ENCODE measurements around the gene FAAH. TPM values are rescaled to one million over a fixed set of nuclear protein-coding genes. Genes with fewer than 3 reads are reported as not detected.

Gene FAAH
- total and polyA plus RNA-seq, 2 donors, result 10.9 to 33.7 TPM

GRCh38 chr1:46393510-46393909, 607 bp upstream of the FAAH start:
- Histone ChIP-seq H3K4me1 (ENCODE audit: control insufficient read depth in 2 of 2, insufficient read depth in 2 of 2, low read length in 2 of 2) (peaks cover 0 to 12% of the 10 kb centered on the region in 2 donors), H3K9me3 (ENCODE audit: control insufficient read depth in 2 of 2, insufficient read depth in 1 of 2, low read length in 1 of 2) (peaks cover 4 to 18% of the 10 kb centered on the region in 2 donors), H3K36me3 (ENCODE audit: control insufficient read depth in 2 of 2, insufficient read depth in 2 of 2, low read length in 1 of 2) (no peaks in the 10 kb centered on the region), H3K4me3 (ENCODE audit: low read length in 2 of 2) (no peak overlapping the region), H3K27ac (ENCODE audit: low read depth in 1 of 2, low read length in 1 of 2) (no peak overlapping the region), H3K27me3 (ENCODE audit: control insufficient read depth in 2 of 2, insufficient read depth in 1 of 2, low read length in 1 of 2) (peaks cover 0 to 27% of the 10 kb centered on the region in 2 donors)
- 95% methylated on average over 12 of the region's 12 CpGs for WGBS
- no peak for DNase-seq (ENCODE audit: low read depth in 6 of 9, low spot score in 9 of 9)

GRCh38 chr1:46394872-46395465, 852 bp downstream of the FAAH start:
- no peak overlapping the region for H3K27ac ChIP-seq (ENCODE audit: low read depth in 1 of 2, low read length in 1 of 2)
- 81% methylated on average over 17 of the region's 17 CpGs for WGBS
- DNase-seq (ENCODE audit: low read depth in 6 of 9, low spot score in 9 of 9), result no peak

DNA sequence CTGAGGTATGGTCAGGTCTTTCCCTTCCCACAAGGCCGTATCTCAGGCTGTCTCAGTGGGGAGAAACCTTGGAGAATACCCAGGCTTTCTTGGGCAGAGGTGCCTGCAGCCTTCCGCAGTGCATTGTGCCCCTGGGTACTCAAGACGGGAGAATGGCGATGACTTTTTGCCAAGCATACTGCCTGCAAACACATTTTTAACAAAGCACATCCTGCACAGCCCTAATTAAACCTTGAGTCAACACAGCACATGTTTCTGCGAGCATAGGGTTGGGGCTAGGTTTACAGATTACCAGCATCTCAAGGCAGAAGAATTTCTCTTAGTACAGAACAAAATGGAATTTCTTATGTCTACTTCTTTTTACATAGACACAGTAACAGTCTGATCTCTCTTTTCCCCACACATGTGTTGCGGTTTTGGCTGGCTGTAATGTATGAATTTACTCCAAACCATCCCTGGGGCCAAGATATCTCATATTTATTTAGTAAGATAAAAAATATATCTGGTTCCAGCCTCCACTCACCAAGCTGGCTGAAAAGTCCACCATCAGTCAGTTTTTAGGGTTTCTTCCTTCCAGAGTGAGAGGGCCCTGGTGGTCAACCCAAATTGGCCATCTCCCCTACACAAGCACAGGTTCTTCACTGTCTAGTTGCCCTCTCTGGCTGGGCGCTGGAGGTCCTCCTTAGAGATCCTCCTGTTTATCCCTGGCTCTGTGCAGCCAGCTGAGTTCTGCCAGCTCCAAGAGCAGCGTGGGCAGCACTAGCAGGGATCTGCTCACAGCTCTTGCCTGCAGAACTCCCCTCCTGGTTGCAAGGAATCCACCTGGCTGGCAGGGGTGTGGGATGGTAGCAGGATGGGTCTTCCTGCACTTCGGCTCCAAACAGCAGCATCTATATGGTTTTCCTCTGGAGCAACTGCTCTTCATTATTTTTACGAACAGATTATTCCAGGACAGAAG, 2.6 kb downstream of the FAAH start:
- no peak overlapping the region for H3K4me3 ChIP-seq (ENCODE audit: low read length in 2 of 2)
- no peak overlapping the region for H3K27ac ChIP-seq (ENCODE audit: low read depth in 1 of 2, low read length in 1 of 2)
- peaks cover 4 to 22% of the 10 kb centered on the region in 2 donors for H3K4me1 ChIP-seq (ENCODE audit: control insufficient read depth in 2 of 2, insufficient read depth in 2 of 2, low read length in 2 of 2)
- H3K9me3 ChIP-seq (ENCODE audit: control insufficient read depth in 2 of 2, insufficient read depth in 1 of 2, low read length in 1 of 2), result peaks cover 4 to 18% of the 10 kb centered on the region in 2 donors
- peaks cover 0 to 29% of the 10 kb centered on the region in 2 donors for H3K27me3 ChIP-seq (ENCODE audit: control insufficient read depth in 2 of 2, insufficient read depth in 1 of 2, low read length in 1 of 2)
- H3K36me3 ChIP-seq (ENCODE audit: control insufficient read depth in 2 of 2, insufficient read depth in 2 of 2, low read length in 1 of 2), result no peaks in the 10 kb centered on the region
- 93% methylated on average over 10 of the region's 10 CpGs for WGBS
- DNase-seq (ENCODE audit: low read depth in 6 of 9, low spot score in 9 of 9), result no peak

More at GRCh38 chr1:46394872-46395465, 852 bp downstream of the FAAH start:
- Histone ChIP-seq H3K4me3 (ENCODE audit: low read length in 2 of 2) (peak overlapping the region; percentile 45 to 72), H3K4me1 (ENCODE audit: control insufficient read depth in 2 of 2, insufficient read depth in 2 of 2, low read length in 2 of 2) (peaks cover 0 to 14% of the 10 kb centered on the region in 2 donors), H3K9me3 (ENCODE audit: control insufficient read depth in 2 of 2, insufficient read depth in 1 of 2, low read length in 1 of 2) (peaks cover 4 to 18% of the 10 kb centered on the region in 2 donors), H3K36me3 (ENCODE audit: control insufficient read depth in 2 of 2, insufficient read depth in 2 of 2, low read length in 1 of 2) (no peaks in the 10 kb centered on the region), H3K27me3 (ENCODE audit: control insufficient read depth in 2 of 2, insufficient read depth in 1 of 2, low read length in 1 of 2) (peaks cover 0 to 27% of the 10 kb centered on the region in 2 donors)

DNA sequence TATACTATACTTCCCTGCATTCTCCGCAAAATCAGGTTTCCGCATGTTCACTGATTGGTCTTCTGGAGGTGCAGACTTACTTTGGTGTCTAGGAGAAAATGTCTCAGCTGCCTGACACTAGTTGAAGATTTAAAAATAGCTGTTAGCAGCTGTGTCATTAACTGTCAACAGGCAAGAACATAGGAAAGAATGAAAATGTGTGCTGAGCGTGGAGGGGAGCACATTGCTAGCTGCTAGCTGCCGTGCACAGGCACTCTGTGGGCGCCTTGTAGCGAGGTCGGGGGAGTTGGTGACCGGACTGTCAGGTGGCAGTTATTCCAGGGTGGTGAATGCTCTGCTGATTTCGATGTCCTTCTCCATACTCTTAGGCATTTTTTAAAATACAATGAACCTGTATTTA, 5.2 kb downstream of the FAAH start:
- peaks cover 4 to 22% of the 10 kb centered on the region in 2 donors for H3K4me1 ChIP-seq (ENCODE audit: control insufficient read depth in 2 of 2, insufficient read depth in 2 of 2, low read length in 2 of 2)
- H3K27ac ChIP-seq (ENCODE audit: low read depth in 1 of 2, low read length in 1 of 2), result peak overlapping the region in 1 of 2 donors; percentile 38
- H3K36me3 ChIP-seq (ENCODE audit: control insufficient read depth in 2 of 2, insufficient read depth in 2 of 2, low read length in 1 of 2), result no peaks in the 10 kb centered on the region
- WGBS, result 37% methylated on average over 9 of the region's 9 CpGs
- no peak overlapping the region for H3K4me3 ChIP-seq (ENCODE audit: low read length in 2 of 2)
- H3K27me3 ChIP-seq (ENCODE audit: control insufficient read depth in 2 of 2, insufficient read depth in 1 of 2, low read length in 1 of 2), result peaks cover 0 to 17% of the 10 kb centered on the region in 2 donors
- DNase-seq (ENCODE audit: low read depth in 6 of 9, low spot score in 9 of 9), result peak in 2 of 9 donors; percentile 11 to 50
- no peaks in the 10 kb centered on the region for H3K9me3 ChIP-seq (ENCODE audit: control insufficient read depth in 2 of 2, insufficient read depth in 1 of 2, low read length in 1 of 2)

- Histone ChIP-seq H3K4me3 (ENCODE audit: low read length in 2 of 2) (no peak overlapping the region), H3K27ac (ENCODE audit: low read depth in 1 of 2, low read length in 1 of 2) (no peak overlapping the region), H3K36me3 (ENCODE audit: control insufficient read depth in 2 of 2, insufficient read depth in 2 of 2, low read length in 1 of 2) (no peaks in the 10 kb centered on the region), H3K4me1 (ENCODE audit: control insufficient read depth in 2 of 2, insufficient read depth in 2 of 2, low read length in 2 of 2) (peaks cover 4 to 12% of the 10 kb centered on the region in 2 donors), H3K9me3 (ENCODE audit: control insufficient read depth in 2 of 2, insufficient read depth in 1 of 2, low read length in 1 of 2) (no peaks in the 10 kb centered on the region), H3K27me3 (ENCODE audit: control insufficient read depth in 2 of 2, insufficient read depth in 1 of 2, low read length in 1 of 2) (peaks cover 0 to 7% of the 10 kb centered on the region in 2 donors)
- WGBS, result 71% methylated on average over 4 of the region's 4 CpGs
- DNase-seq (ENCODE audit: low read depth in 6 of 9, low spot score in 9 of 9), result no peak
Measured at GRCh38 chr1:46400421-46400820, 6.3 kb downstream of the FAAH start.

DNA sequence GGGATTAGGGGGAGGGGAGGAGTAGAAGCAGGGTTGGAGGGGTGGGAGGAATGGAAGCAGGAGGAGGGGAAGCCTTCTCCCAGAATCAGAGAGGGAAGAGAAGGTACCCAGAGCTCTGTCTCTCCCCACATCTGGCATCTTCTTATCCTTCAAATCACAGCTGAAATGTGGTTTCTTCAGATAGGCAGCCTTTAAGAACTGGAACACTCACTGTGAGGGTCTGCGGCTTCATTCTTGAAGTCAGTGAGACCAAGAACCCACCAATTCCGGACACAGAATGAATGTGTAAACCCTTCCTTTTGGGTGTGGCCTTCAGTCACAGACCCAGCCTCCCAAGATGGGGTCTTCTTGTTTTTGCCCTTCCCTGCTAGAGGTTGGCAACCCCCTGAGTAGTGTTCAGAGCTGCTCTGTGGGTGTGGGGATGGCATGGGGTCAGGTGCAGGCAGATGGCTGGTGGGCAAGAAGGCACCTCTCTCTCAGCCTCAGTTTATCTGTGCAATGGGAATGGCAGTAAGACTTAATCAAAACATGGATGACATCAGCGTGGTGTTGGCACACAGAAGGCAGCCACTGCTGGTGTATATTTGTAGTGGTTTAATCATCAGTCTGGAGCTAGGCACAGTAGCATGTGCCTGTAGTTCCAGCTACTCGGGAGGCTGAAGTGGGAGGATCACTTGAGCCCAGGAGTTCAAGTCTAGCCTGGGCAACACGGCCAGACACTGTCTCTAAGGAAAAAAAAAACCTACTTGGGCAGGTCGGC, 7.2 kb downstream of the FAAH start:
- 80% methylated on average over 6 of the region's 6 CpGs for WGBS
- peaks cover 4 to 11% of the 10 kb centered on the region in 2 donors for H3K4me1 ChIP-seq (ENCODE audit: control insufficient read depth in 2 of 2, insufficient read depth in 2 of 2, low read length in 2 of 2)
- H3K9me3 ChIP-seq (ENCODE audit: control insufficient read depth in 2 of 2, insufficient read depth in 1 of 2, low read length in 1 of 2), result no peaks in the 10 kb centered on the region
- H3K36me3 ChIP-seq (ENCODE audit: control insufficient read depth in 2 of 2, insufficient read depth in 2 of 2, low read length in 1 of 2), result no peaks in the 10 kb centered on the region
- no peak overlapping the region for H3K4me3 ChIP-seq (ENCODE audit: low read length in 2 of 2)
- no peak for DNase-seq (ENCODE audit: low read depth in 6 of 9, low spot score in 9 of 9)
- H3K27ac ChIP-seq (ENCODE audit: low read depth in 1 of 2, low read length in 1 of 2), result no peak overlapping the region
- peaks cover 0 to 4% of the 10 kb centered on the region in 2 donors for H3K27me3 ChIP-seq (ENCODE audit: control insufficient read depth in 2 of 2, insufficient read depth in 1 of 2, low read length in 1 of 2)

DNA sequence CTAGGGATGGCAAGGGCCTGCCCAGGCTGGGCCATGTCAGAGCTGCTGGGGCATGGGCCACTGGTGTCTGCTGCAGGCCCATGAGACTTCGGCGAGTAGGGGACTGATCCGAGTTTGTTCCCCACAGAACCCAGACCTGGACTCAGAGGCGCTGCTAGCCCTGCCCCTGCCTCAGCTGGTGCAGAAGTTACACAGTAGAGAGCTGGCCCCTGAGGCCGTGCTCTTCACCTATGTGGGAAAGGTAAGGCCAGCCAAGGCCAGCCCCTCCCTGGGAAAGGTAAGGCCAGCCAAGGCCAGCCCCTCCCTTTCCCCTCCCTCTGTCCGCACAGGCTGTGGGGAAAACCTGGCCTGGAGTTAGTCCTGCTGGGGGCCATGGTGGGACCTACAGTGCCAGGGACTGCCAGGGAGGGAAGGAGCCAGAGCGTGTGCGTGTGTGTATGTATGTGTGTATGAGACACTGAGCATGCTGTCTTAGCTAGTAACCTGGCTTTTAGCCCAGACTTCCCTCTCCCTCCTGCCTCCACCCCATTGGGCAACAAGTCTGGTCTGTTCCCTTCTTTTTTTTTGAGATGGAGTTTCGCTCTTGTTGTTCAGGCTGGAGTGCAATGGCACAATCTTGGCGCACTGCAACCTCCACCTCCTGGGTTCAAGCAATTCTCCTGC, 8.0 kb downstream of the FAAH start:
- H3K4me3 ChIP-seq (ENCODE audit: low read length in 2 of 2), result no peak overlapping the region
- no peak for DNase-seq (ENCODE audit: low read depth in 6 of 9, low spot score in 9 of 9)
- no peaks in the 10 kb centered on the region for H3K36me3 ChIP-seq (ENCODE audit: control insufficient read depth in 2 of 2, insufficient read depth in 2 of 2, low read length in 1 of 2)
- no peaks in the 10 kb centered on the region for H3K9me3 ChIP-seq (ENCODE audit: control insufficient read depth in 2 of 2, insufficient read depth in 1 of 2, low read length in 1 of 2)
- no peak overlapping the region for H3K27ac ChIP-seq (ENCODE audit: low read depth in 1 of 2, low read length in 1 of 2)
- WGBS, result 93% methylated on average over 10 of the region's 10 CpGs
- H3K4me1 ChIP-seq (ENCODE audit: control insufficient read depth in 2 of 2, insufficient read depth in 2 of 2, low read length in 2 of 2), result peaks cover 4 to 11% of the 10 kb centered on the region in 2 donors
- H3K27me3 ChIP-seq (ENCODE audit: control insufficient read depth in 2 of 2, insufficient read depth in 1 of 2, low read length in 1 of 2), result peaks cover 0 to 3% of the 10 kb centered on the region in 2 donors

DNA sequence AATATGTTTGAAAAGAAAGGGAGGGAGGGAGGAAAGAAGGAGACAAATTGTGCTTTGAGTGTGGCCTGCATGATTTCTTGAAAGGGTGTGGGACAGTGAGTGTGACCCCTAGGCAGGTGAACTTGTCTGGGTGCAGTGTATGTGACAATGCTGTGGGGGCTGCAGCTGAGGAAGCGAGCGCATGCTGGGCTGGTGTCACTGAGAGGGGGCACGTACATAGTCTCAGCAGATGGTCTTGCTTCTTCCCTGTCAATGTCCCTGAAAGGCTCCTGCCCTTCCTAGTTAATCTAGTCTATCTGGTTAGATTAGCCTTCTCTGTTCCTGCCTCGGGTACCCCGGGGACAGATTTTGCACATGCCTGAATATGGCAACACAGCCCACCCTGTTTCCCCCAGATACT, 9.8 kb downstream of the FAAH start:
- no peak for DNase-seq (ENCODE audit: low read depth in 6 of 9, low spot score in 9 of 9)
- Histone ChIP-seq H3K36me3 (ENCODE audit: control insufficient read depth in 2 of 2, insufficient read depth in 2 of 2, low read length in 1 of 2) (peaks cover 0 to 7% of the 10 kb centered on the region in 2 donors), H3K27me3 (ENCODE audit: control insufficient read depth in 2 of 2, insufficient read depth in 1 of 2, low read length in 1 of 2) (peaks cover 0 to 2% of the 10 kb centered on the region in 2 donors), H3K9me3 (ENCODE audit: control insufficient read depth in 2 of 2, insufficient read depth in 1 of 2, low read length in 1 of 2) (no peaks in the 10 kb centered on the region), H3K27ac (ENCODE audit: low read depth in 1 of 2, low read length in 1 of 2) (no peak overlapping the region), H3K4me3 (ENCODE audit: low read length in 2 of 2) (no peak overlapping the region), H3K4me1 (ENCODE audit: control insufficient read depth in 2 of 2, insufficient read depth in 2 of 2, low read length in 2 of 2) (peaks cover 4 to 11% of the 10 kb centered on the region in 2 donors)
- WGBS, result 95% methylated on average over 5 of the region's 5 CpGs

Data from thymus (tissue), 11 donors.